Testis (tissue), 2 donors: ENCODE data around the gene RBM27.

Source experiments
- POLR2A ChIP-seq: fragments of 450-650 bp; IDR thresholded peaks from one replicate; pipeline ENCODE4 v1.6.1; 2017; ENCODE audit warnings: antibody characterized with exemption, mild to moderate bottlenecking, moderate library complexity
- TF ChIP-seq, protein P1 (sequence below), 3 experiments: fragments of 450-650 bp in 2 of 3; fragments of 200-600 bp in 1 of 3; sonication (generic) in 1 of 3; IDR thresholded peaks; one replicate each; pipeline ENCODE4 v1.5.1; 2016 to 2019; ENCODE audit warnings: antibody characterized with exemption in 3 of 3, mild to moderate bottlenecking in 2 of 3, moderate library complexity in 1 of 3

DNA sequence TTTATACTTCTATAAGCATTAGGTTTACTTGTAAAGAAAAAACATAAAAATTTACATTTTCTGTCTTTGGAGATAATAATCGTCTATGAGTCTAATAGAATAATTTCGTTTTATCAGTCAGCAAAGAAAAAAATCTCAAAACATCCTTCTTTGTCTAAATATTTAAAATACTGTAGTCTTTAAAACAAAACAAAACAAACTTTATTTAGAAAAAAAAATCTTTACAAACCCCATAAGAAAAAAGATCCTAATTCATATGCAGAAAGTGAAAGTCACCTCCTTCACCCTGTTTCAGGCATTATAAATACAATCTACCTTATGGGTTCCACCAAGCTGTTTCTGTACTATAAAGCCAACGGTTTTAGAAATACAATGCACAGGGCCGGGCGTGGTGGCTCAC lies 26.6 kb upstream of the RBM27 start:
- TF ChIP-seq, protein P1, sequence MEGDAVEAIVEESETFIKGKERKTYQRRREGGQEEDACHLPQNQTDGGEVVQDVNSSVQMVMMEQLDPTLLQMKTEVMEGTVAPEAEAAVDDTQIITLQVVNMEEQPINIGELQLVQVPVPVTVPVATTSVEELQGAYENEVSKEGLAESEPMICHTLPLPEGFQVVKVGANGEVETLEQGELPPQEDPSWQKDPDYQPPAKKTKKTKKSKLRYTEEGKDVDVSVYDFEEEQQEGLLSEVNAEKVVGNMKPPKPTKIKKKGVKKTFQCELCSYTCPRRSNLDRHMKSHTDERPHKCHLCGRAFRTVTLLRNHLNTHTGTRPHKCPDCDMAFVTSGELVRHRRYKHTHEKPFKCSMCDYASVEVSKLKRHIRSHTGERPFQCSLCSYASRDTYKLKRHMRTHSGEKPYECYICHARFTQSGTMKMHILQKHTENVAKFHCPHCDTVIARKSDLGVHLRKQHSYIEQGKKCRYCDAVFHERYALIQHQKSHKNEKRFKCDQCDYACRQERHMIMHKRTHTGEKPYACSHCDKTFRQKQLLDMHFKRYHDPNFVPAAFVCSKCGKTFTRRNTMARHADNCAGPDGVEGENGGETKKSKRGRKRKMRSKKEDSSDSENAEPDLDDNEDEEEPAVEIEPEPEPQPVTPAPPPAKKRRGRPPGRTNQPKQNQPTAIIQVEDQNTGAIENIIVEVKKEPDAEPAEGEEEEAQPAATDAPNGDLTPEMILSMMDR (IDR thresholded peaks at IDR 0.05): no peak
- no peak for TF ChIP-seq POLR2A
